COLO829 (cell line): Measurements from ENCODE around the gene RHBDD1.

Experiments
- DNase-seq: peaks from one replicate; pipeline ENCODE4 v3.0.0; 2012; ENCODE audit warnings: low spot score

Gene RHBDD1

DNA sequence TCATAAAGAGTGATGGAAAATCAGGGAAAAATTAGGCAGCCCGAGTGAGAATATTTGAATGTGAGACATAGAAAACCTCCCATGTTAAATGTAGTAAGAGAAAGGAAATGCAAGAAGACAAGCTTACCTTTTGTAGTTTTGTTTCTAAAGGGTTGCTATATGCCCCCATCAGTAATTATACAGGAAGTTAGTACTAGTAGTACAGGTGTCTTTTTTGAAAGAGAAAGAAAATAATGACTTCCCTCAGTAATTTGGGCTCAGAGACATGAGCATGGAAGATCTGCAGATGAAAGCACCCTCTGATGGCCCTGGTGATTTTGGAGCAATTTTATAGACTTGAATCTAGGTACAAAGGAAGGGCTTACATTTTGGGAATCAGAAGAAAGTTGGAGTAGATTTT, 80.8 kb downstream of the RHBDD1 start:
- DNase-seq, result no peak

DNA sequence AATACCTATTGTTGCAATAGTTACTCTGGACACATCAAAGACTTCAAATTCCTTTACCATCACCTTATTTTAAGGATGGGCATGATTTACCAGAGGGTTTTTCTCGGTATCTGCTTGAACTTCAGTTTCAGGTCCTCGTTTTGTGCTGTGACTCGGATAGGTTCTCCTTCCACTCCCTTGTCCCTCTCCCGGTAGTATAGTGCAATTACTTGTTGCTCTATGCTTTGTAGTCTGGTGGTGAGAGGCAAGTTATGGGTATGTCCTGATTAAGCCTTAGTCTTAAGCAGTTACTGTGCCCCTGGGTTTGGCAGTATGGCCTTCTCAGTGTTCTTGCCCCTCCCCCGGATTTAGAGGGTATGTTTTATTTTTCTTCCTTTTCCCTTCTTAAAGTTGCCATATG, 96.6 kb downstream of the RHBDD1 start:
- no peak for DNase-seq

DNA sequence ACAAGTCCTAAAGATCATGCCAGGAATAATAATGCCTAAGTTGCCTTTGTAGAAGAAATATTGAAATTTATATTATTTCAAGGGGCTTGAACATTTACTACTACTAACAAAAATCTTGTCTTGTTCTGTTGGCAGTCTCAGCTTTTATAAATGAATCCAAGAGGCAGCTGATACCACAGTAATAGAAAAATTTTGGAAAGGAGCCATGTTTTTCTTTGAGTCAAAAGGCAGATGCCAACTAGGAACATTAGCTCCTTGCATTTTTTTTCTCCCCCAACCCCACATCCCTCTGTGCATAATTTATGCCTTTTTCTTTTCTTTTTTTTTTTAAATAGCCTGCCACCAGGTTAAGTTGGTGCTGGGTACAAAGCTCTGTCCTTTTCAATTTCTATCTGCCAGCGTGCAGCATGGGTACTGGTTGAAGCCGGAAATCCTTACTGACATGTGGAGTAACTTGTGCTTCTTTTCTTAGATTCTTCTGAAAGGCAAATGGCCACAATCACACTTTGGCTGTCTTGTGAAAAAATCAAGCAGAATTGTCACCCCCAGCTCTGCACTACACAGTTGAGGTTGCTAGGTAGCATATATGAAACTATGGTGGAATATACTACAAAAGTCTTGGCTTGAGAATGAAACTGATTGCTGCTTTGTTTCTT, 98.8 kb downstream of the RHBDD1 start:
- DNase-seq, result no peak

DNA sequence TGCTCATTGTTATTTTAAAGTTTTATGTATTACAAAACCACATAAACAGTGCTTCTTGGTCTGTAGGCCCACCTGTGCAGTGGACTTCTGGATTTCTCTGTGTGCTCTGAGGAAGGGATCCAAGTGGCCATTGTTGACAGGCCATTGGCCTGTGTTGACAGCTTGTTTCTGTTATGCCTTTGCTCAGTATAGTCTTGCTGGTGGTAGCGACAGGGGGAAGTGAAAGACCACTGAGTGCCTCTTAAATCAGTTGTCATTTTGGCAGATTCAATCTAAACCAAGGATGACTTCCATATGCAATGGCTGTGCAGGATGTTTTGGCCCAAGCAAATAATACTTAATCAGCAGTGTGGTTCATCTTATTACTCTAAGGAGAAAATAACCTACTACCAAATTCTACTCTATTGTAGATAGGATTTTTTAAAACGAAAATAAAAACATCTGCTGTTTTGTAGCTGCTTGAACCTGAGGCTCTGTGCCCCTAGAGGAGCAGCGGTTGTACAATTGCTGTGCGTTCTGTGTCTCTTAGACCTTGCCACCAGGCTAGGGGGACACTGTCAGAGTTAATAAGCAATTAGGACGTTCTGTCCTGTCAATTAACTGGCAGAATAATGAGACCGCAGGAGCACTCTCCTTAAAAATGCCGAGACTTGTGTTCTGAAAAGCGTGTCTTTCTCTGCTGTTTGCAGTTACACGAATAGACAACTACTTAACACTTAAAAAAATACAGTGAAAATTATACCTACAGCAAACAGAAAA, 108.2 kb downstream of the RHBDD1 start:
- no peak for DNase-seq

DNA sequence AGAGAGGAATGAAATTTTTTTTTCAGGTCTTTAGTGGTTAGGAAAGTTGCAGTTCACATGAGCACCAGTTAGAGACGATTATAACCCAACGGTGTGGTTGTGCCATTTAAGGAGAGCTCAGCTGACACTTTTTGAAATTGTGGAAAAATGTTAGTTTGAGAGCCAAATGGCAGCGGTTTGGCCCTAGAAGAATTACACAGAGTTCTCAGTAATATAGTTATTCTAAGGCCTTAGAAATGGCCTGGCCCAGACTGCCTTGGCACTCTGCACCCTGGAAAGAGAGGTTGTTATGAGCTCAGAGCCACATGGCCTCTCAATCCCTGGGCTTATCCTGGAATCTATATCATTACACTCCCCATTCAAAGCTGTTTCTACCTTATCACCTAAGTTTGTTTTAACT, 117.4 kb downstream of the RHBDD1 start:
- no peak for DNase-seq

DNA sequence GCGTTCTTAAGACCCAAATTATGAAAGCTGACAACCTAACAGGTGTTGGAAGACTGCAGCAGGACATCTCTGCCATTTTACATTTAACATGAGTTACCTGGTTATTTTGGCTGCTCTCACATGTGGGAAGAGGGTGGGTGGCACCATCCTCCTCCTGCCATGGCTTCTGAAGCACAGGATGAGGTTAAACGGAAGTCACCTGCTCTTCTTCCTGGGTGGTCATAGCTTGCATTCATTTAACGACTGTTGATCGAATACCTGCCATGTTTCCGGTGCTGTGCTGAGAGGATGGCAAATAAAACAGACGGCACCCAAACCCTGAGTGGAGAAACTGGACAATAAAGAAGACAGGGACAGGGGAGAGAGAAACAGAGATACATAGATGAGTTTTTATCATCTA, 118.0 kb downstream of the RHBDD1 start:
- no peak for DNase-seq

DNA sequence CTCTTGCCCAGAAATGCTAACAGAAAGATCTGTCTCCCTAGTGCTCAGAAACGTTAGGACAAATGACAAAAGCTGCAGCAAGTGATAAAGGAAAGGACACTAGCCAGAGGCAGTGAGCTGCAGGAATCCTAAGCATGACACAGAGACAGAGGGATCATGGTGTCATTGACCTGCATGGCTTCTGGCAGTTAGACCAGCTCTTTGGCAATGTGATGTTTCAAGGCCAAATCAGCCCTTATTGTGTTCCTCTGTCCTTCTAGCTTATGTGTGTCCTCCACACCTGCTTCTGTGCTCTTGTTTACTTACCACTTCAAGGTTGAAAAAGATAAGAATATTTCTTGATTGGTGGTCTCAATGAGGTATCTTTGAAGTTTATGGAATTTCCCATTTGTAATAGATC, 120.8 kb downstream of the RHBDD1 start:
- no peak for DNase-seq

DNA sequence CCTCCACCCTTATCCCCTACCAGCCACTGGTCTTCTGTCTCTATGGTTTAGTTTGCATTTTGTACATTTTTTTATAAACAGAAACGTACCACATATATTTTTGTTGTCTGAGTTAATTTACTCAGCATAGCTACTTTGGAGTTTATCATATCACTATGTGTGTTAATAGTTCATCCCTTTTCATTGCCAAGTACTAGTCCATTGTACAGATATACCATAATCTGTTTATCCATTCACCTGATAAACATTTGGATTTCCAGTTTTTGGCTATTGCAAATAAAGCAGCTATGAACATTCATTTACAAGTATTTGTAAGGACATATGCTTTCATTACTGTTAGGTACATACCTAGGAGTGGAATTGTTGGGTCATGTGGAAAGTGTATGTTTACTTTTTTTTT, 123.6 kb downstream of the RHBDD1 start:
- DNase-seq, result no peak

DNA sequence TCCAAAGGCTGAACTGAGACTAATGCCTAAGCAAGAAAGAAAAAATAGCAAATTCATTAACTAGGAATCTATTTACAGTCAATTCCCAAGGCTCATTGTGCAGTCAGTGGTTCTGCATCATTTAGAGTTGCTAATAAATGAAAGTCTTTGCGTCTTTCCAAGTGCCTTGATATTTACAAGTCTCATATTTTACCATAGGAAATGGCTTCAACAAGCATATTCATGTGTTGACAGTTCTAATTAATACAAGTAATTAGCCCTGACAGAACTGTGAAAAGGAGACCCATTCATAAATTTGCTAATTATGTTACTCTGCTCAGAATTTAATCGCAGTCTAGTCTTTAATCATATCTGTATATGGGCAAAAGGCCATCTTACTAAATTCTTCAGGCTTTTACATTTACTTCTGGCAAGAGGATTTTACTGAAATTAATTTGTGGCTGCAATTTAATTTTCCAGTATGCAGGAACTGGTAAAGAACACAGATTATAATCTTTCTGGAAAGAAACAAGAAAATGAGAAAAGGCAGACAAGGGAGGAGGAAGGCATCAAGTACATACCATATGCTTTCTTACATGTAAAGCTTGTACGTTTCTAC, 126.4 kb downstream of the RHBDD1 start:
- DNase-seq, result no peak

DNA sequence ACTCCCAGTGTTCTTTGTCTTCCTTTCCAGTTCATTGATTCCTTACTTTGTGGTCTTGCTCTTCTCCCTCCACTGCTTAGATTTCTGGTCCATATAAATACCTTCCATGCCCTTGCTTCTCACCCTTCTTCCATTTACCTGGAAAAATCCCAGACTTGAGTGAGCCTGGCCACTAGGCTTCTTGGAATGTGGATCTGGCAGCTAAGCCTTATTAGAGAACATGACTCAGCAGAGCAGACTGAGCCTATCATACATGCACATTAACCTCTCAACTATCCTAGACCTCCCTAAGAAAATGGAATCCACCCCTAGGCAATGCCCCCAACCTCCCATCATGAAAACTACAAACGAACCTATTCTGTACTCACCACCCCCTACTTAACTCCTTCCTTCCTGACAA, 127.7 kb downstream of the RHBDD1 start:
- no peak for DNase-seq

DNA sequence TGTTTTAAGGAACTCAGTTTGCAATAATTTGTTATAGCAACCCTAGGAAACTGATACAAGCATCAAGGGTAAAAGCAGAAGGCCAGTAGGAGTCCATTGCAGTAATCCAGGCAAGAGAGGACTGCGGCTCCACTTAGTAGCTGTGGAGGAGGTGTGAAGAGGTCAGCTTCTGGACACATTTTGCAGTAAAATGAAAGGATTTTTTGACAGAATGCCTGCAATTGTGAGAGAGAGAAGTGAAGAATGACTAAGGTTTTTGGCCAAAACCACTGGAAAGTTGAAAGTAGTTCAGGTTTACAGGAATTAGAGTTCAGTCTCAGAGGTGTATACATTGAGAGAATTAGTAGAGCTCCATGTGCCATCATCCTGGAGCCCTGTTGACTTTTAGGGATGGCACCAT, 129.5 kb downstream of the RHBDD1 start:
- no peak for DNase-seq

DNA sequence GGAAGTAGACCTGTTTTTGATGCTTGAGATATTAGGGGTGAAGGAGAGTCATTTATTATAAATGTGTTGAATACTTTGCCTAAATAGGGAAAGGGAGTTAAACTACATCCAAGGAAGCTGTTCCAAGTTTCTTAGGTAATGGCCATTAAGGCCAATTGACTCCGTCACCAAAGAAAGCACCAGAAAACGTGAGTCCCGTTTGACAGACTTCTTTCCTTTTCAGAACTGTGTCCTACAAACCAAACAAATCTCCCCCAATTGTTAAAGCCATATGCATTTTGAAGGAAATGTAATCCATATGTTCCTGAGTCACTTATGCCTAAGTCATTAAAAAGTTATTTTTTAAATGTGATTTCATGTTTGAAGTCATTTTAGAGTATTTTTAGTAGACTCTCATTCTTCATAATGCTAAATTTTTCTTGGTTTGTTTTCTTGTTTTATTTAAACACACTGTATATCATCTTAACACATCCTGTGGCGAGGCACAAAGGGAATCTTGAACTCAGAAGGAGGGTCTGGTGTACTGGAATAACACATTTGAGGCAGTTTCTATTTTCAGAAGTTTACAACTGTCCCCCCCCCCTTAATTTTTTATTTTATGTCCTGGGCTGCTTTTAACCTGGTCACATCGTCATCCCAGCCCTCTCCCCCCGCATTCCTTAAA, 133.7 kb downstream of the RHBDD1 start:
- no peak for DNase-seq

DNA sequence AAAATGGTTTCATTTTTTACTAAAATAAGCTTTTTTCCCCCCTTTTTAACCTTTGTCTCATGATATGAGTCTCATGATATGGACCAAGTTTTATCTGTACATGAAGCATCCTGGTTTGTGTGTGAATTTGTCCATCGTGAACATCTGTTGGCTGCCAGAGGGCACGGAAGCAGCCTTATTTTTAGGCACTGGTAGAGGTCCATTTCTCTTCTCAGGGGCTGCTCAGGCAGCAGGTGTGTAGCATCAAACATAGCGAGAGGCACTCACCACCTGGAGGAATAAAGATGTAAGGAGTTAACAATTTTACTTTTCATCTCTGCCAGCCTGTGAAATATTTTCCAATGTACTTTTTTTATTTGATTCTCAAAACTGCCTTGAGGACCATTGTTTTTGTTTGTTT, 134.5 kb downstream of the RHBDD1 start:
- DNase-seq, result no peak

DNA sequence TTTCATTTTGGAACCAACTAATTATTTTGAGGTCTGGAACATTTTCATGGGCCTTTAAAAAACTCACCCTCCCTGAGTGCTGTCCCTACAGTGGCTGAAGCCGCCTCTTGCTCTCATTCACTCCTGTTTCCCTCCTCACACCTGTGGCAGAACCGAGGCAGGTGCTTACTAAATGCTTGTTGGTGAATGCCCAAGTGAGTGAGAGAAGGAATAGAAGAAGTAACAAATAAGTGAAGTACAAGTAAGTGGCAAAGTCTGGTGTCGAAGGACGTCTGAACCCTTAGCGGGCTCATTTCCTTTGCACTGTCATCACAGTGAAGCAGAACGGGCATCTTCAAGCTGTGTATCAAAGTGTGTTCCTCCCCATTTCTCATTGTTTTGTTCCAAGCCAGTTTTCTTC, 135.2 kb downstream of the RHBDD1 start:
- DNase-seq, result no peak

DNA sequence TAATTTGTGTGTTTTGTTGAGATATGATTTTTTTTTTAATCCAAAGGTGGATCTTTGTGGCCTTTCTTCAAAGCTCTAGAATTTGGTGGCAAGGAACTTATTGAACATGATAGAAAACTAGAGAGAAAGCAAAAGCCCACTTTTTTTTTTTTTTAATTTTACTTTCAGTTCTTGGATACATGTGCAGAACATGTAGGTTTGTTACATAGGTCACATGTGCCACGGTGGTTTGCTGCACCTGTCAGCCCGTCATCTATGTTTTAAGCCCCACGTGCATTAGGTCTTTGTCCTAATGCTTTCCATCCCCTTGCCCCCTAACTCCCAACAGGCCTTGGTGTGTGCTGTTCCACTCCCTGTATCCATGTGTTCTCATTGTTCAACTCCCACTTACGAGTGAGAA, 135.9 kb downstream of the RHBDD1 start:
- no peak for DNase-seq

DNA sequence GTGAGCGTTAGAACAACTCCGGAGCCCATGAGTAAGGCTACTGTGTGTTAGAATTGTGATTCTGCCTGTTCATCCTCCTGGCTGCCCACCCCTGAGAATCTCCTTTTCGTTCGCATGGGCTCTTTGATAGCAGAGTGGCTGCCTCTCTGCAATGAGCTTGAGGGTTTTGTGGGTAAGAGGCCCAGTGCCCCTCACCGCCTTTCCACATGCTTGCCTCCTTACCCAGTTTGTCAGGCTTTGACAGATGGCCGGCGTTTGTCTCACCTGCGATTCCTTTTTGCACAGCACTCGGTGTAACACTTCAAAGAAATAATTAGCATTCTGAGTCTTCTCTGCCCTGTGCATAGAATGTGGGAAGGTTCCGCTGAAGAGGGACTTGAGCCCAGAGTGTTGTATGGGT, 138.0 kb downstream of the RHBDD1 start:
- DNase-seq, result no peak

DNA sequence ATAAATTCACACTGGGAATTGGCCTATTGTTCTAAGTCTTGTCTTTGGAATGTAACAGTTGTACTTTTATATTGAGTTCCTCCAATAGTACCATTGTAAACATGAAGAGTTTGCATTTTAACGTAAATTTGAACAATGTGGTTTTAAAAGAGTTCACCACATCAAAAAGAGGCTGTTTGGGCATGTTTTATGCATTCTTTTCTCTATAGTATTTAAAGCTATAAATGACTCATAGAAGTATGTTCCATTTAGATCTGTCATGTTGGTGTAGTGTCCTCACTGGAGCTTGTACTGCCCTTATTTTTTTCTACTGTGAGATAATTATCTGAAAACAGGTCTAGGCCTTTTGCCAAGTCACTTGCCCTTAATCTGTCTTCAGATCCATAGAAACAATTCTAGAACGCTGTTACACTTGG, 141.9 kb downstream of the RHBDD1 start:
- DNase-seq, result peak; percentile 77

DNA sequence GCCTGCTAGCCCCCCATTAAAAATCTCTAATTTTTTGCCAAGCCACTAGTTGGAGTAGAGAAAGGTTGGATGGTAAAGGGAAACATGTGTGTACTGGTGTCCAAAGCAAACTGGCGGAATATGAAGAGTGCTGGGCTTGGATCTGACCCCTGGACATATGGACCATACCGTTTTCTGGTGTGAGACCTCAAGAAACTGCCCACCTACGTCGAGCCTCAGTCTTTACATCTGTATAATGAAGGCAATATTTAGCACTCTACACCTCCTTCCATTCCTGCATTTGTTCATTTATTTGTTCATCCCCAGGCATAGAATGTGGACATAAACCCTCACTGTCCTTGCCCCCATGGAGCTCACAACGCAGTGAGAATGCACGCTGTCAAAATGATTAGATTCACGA, 142.4 kb downstream of the RHBDD1 start:
- no peak for DNase-seq

DNA sequence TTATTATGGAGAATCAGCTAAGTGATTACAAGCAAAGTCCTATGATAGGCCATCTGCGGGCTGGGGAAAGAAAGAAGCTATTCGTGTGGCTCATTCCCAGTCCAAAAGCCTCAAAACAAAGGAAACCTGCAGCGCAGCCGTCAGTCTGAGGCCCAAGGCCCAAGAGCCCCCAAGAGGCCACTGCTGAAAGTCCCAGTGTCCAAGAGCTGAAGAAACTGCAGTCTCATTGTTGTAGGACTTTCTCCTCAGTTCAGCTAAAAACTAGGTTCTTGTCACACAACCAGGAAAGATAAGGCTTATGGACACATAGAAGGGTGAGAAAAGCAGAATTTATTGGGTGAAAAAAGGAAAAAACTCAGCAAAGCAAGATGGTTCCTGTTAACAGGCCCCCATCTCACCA, 143.2 kb downstream of the RHBDD1 start:
- DNase-seq, result no peak

DNA sequence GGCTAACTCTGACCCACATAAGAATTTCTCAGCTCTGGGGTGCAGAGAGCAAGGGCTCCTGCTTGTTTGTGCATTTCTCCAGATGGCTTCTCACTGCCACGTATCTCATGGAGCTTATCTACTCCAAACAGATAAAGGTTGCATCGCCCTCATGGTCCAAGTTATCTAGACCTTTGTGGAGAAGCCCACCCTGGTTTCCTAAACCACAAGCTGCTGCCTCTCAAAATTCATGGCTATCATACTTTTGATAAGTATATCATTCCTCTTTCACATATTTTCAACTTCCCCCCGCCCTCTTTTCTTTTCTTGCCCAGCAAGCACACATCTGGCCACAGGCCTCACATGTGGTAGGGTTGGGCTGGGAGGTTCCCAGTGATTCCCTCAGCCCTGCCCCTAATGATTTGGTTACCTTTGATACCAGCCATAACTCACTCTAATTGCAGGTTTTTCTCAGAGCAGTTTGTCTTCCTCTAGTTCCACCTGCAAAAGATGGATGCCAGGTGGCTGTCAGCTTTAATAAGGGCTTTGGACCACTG, 146.0 kb downstream of the RHBDD1 start:
- DNase-seq, result no peak

DNA sequence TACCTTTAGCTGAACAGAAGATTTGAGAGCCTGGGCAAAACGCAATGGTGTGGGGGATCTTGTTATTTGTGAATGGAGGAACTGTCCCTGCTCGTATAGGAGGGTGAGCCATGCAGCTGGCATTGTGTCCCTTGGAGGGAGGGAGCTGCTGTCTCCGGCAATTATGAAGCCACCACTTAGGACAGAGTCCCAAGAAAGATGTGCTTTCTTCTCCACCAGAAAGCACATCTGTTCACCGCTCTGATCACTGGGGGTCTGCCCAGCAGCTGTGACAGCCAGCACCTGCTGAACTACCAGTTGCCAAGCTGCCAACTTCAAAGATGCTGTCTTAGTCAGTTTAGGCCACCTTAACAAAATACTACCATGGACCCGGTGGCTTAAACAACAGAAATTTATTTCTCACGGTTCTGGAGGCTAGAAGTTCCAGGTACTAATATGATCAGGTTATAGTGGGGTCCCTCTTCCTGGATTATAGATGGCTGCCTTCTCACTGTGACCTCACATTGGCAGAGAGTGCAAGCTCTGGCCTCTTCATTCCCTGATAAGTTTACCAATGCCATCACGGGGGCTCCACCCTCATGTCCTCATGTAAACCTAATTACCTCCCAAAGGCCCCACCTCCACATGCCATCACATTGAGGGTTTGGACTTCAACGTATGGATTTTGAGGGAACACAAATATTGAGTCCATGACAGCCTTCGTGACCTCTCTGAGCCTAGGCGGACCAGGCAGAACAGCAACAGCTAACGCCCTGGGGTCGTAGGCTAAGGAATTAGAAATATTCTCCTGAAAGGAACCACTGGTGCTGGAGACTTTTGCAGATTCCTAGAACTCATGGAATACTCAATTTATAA, 148.3 kb downstream of the RHBDD1 start:
- no peak for DNase-seq
